GM19372 (cell line): ENCODE measurements around the gene IFRD1.
"Not testable (repeated sequence)": the region's sequence is repeated elsewhere in the genome, so short reads cannot be mapped to it uniquely, and the experiment has no call there.

Experiments
- ATAC-seq: cut with Tn5 transposase; IDR thresholded peaks from one replicate; pipeline ENCODE4 v1.9.1; 2021; ENCODE audit warnings: mild to moderate bottlenecking, low read depth, moderate library complexity; ENCODE audit not compliant: unreplicated experiment

Gene IFRD1

GRCh38 chr7:112511451-112512202 lies 61.4 kb downstream of the IFRD1 start:
- no peak for ATAC-seq

- no peak for ATAC-seq
Observed at GRCh38 chr7:112512451-112513210, 62.4 kb downstream of the IFRD1 start.

GRCh38 chr7:112515989-112516388 lies 65.7 kb downstream of the IFRD1 start:
- no peak for ATAC-seq

- not testable (repeated sequence) for ATAC-seq
Observed at GRCh38 chr7:112516418-112516817, 66.2 kb downstream of the IFRD1 start.

- ATAC-seq: no peak
Observed at GRCh38 chr7:112517487-112517886, 67.2 kb downstream of the IFRD1 start.

GRCh38 chr7:112520787-112521186 lies 70.5 kb downstream of the IFRD1 start:
- ATAC-seq: no peak

GRCh38 chr7:112521942-112522341 lies 71.7 kb downstream of the IFRD1 start:
- ATAC-seq: no peak

- ATAC-seq: no peak
Observed at GRCh38 chr7:112523871-112524270, 73.6 kb downstream of the IFRD1 start.
